Measurements from ENCODE around the gene PNPLA7.
"Not testable (repeated sequence)": the region's sequence is repeated elsewhere in the genome, so short reads cannot be mapped to it uniquely, and the experiment has no call there.

- TF ChIP-seq CTCF, POLR2A (IDR thresholded peaks at IDR 0.05): not testable (repeated sequence)
Observed at GRCh38 chr9:137550958-137551263, 709 bp upstream of the PNPLA7 start.
